Activated CD8-positive, alpha-beta memory T cell treated with anti-CD3 and anti-CD28 coated beads for 4 hours (primary cell): ENCODE data around the gene JMJD8.

Source experiments
- DNase-seq, 2 donors: peaks; one replicate each; pipeline ENCODE4 v3.0.0-alpha.2; 2020; ENCODE audit warnings: low read depth in 2 of 2

The JMJD8 gene

GRCh38 chr16:638836-639235 is 45.3 kb downstream of the JMJD8 start:
- DNase-seq: no peak

GRCh38 chr16:638034-638543 is 46.0 kb downstream of the JMJD8 start:
- no peak for DNase-seq

- peak; percentile 72 to 80 for DNase-seq
These were observed 46.8 kb downstream of the JMJD8 start for GRCh38 chr16:637081-638018.

GRCh38 chr16:636206-637080 is 47.7 kb downstream of the JMJD8 start, which contains the start of gene METTL26:
METTL26 (minus strand) TSS chr16:636305; CDS start chr16:636290, 15 bp downstream.
- peak; percentile 84 to 85 for DNase-seq

- no peak for DNase-seq
These were observed 48.4 kb downstream of the JMJD8 start for GRCh38 chr16:635573-636205.

- DNase-seq: no peak
These were observed 49.1 kb downstream of the JMJD8 start for GRCh38 chr16:634996-635395.

- DNase-seq: no peak
These were observed 50.0 kb downstream of the JMJD8 start for GRCh38 chr16:634051-634670.

GRCh38 chr16:633336-634050 is 50.6 kb downstream of the JMJD8 start:
- no peak for DNase-seq

- no peak for DNase-seq
These were observed 51.4 kb downstream of the JMJD8 start for GRCh38 chr16:632486-633335.

- DNase-seq: no peak
These were observed 52.3 kb downstream of the JMJD8 start for GRCh38 chr16:631808-632358.
